GM15510 (cell line): Measurements from ENCODE around the gene PACRGL.

Experiments used
- POLR2A ChIP-seq: IDR thresholded peaks from 3 replicates; pipeline ENCODE4 v1.6.1; 2011; ENCODE audit warnings: borderline replicate concordance; ENCODE audit not compliant: insufficient read length; ENCODE audit errors: extremely low read depth

PACRGL gene

GRCh38 chr4:20773144-20773997 lies 73.1 kb downstream of the PACRGL start:
- no peak for TF ChIP-seq POLR2A

DNA sequence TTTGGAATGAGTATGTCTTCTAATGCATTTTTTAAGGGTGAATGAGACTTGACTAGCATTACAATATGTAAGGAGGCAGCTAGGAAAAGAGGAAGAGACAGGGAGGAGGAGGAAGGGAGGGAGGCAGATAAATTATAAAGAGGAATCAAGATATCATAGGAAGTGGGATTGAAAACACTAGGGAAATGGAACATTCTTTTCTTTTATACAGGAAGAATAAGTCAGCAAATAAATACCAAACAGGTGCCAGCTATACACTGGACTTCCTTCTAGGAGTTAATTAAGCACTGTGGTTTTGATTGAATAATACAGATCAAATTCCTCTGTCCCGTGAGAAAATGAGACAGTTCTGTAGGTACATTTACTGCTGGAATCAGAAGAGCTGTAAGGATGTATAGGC lies 78.6 kb downstream of the PACRGL start:
- TF ChIP-seq POLR2A, result no peak

DNA sequence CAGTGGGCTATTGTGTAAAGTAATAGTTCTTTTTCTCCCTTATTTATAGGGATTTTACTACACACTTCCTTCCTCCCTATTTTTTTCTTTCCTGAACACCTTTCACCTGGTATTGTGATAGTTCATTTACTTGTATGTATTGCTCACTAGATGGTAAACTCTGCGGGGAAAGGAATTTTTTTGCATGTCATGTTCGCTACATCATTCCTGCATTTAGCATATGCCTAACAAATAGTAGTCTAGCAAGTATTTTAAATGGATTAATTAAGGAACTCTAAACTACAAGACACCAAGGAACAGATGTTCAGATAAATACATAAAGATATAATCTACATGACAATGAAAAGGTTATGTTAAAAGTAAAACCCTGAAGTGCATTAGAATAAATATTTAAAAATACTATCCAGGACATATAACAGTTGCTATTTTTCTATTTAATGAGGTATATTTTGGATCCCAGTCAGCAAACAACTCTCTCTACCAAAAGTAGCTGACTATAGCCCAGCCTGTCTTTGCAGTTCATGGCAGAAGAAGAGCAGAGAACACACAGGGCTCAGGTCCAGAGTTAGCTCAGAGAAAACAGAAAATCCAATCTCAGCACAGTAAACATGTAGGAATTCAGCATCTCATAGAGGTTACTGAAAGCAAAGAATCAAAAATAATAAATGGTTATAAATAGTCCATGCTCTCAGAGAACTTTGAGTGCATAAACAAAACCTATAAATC lies 87.8 kb downstream of the PACRGL start:
- no peak for TF ChIP-seq POLR2A
